Cardiac muscle cell (in vitro differentiated cells and primary cell): ENCODE measurements around the gene KCNA10. TPM values are rescaled to one million over a fixed set of nuclear protein-coding genes. Genes with fewer than 3 reads are reported as not detected.

Source experiments
- DNase-seq, 2 donors: peaks; one replicate each; pipeline versions ENCODE4 v3.0.0 to v3.0.0-alpha.2; 2010 to 2017; ENCODE audit warnings: low read depth in 1 of 2, low spot score in 1 of 2
- H3K27ac ChIP-seq: fragments of 200-600 bp; sonication (generic); 2 replicates; pipeline ENCODE4 v1.5.1; 2016
- H3K27me3 ChIP-seq: fragments of 200-600 bp; sonication (generic); 2 replicates; pipeline ENCODE4 v1.6.0; 2016; ENCODE audit warnings: control low read depth
- H3K36me3 ChIP-seq: fragments of 200-600 bp; sonication (generic); 2 replicates; pipeline ENCODE4 v1.5.1; 2016; ENCODE audit warnings: control low read depth
- H3K4me1 ChIP-seq: fragments of 200-600 bp; sonication (generic); 2 replicates; pipeline ENCODE4 v1.8.1; 2017; ENCODE audit warnings: low read depth, mild to moderate bottlenecking, mixed run types
- H3K4me3 ChIP-seq: fragments of 200-600 bp; sonication (generic); 2 replicates; pipeline ENCODE4 v1.5.1; 2016; ENCODE audit warnings: mild to moderate bottlenecking
- H3K9me3 ChIP-seq: fragments of 200-600 bp; sonication (generic); 2 replicates; pipeline ENCODE4 v1.5.1; 2017; ENCODE audit warnings: low read depth, mild to moderate bottlenecking, control low read depth
- CTCF ChIP-seq: IDR thresholded peaks from 2 replicates; pipeline ENCODE4 v1.5.1; 2012; ENCODE audit warnings: low read depth, mild to moderate bottlenecking, low read length
- polyA plus RNA-seq: library from polyadenylated mRNA; unstranded; fragments of >200 nt; fragmentation: Nextera tagmentation; extraction: Ambion mirVana; gene quantifications from 2 replicates; pipeline ENCODE4 v1.2.1, GENCODE V29; 2016
- total RNA-seq: library from RNA; depleted of rRNA; stranded (reverse); fragments of >200 nt; gene quantifications from 2 replicates; pipeline ENCODE4 v1.2.3, GENCODE V29; 2016

The KCNA10 gene
- total and polyA plus RNA-seq, 2 experiments from 2014 or later: not detected

- TF ChIP-seq CTCF: no peak
- DNase-seq: no peak
- Histone ChIP-seq H3K27ac (no peak overlapping the region), H3K9me3 (no peaks in the 10 kb centered on the region), H3K27me3 (peaks cover 60% of the 10 kb centered on the region), H3K36me3 (no peaks in the 10 kb centered on the region), H3K4me1 (no peaks in the 10 kb centered on the region), H3K4me3 (no peak overlapping the region)
Observed at GRCh38 chr1:110551278-110551809, 32.4 kb upstream of the KCNA10 start.

- no peak overlapping the region for H3K4me3 ChIP-seq
- H3K27ac ChIP-seq: no peak overlapping the region
- peaks cover 46% of the 10 kb centered on the region for H3K27me3 ChIP-seq
- TF ChIP-seq CTCF: no peak
- no peaks in the 10 kb centered on the region for H3K4me1 ChIP-seq
- no peaks in the 10 kb centered on the region for H3K36me3 ChIP-seq
- DNase-seq: no peak
- H3K9me3 ChIP-seq: no peaks in the 10 kb centered on the region
Observed at GRCh38 chr1:110549831-110550230, 30.9 kb upstream of the KCNA10 start.

- Histone ChIP-seq H3K4me1 (no peaks in the 10 kb centered on the region), H3K9me3 (no peaks in the 10 kb centered on the region), H3K27me3 (peaks cover 32% of the 10 kb centered on the region), H3K27ac (no peak overlapping the region), H3K4me3 (no peak overlapping the region), H3K36me3 (no peaks in the 10 kb centered on the region)
- peak; percentile 20 to 50 for DNase-seq
- TF ChIP-seq CTCF: peak; percentile 48
Observed at GRCh38 chr1:110548381-110548780, 29.4 kb upstream of the KCNA10 start.

GRCh38 chr1:110547017-110547416 lies 28.0 kb upstream of the KCNA10 start:
- no peak for TF ChIP-seq CTCF
- no peak overlapping the region for H3K4me3 ChIP-seq
- no peaks in the 10 kb centered on the region for H3K36me3 ChIP-seq
- DNase-seq: no peak
- no peaks in the 10 kb centered on the region for H3K9me3 ChIP-seq
- no peak overlapping the region for H3K27ac ChIP-seq
- no peaks in the 10 kb centered on the region for H3K4me1 ChIP-seq
- peaks cover 18% of the 10 kb centered on the region for H3K27me3 ChIP-seq

- peaks cover 7% of the 10 kb centered on the region for H3K27me3 ChIP-seq
- no peaks in the 10 kb centered on the region for H3K36me3 ChIP-seq
- DNase-seq: no peak
- no peak overlapping the region for H3K27ac ChIP-seq
- H3K4me3 ChIP-seq: no peak overlapping the region
- no peaks in the 10 kb centered on the region for H3K4me1 ChIP-seq
- H3K9me3 ChIP-seq: no peaks in the 10 kb centered on the region
- TF ChIP-seq CTCF: no peak
Observed at GRCh38 chr1:110545492-110545891, 26.5 kb upstream of the KCNA10 start.

GRCh38 chr1:110544753-110545152 lies 25.8 kb upstream of the KCNA10 start:
- H3K27me3 ChIP-seq: peaks cover 4% of the 10 kb centered on the region
- no peak for TF ChIP-seq CTCF
- no peak overlapping the region for H3K27ac ChIP-seq
- H3K4me3 ChIP-seq: no peak overlapping the region
- DNase-seq: no peak
- no peaks in the 10 kb centered on the region for H3K9me3 ChIP-seq
- no peaks in the 10 kb centered on the region for H3K4me1 ChIP-seq
- H3K36me3 ChIP-seq: no peaks in the 10 kb centered on the region
